Measurements from ENCODE around the gene SS18. TPM values are rescaled to one million over a fixed set of nuclear protein-coding genes. Genes with fewer than 3 reads are reported as not detected.

Gene SS18
- total and polyA plus RNA-seq, 2 of the 13 experiments (the other 11 are each of a cell fraction or from before 2014, with no cell fraction given) = 49.2 to 82.7 TPM

DNA sequence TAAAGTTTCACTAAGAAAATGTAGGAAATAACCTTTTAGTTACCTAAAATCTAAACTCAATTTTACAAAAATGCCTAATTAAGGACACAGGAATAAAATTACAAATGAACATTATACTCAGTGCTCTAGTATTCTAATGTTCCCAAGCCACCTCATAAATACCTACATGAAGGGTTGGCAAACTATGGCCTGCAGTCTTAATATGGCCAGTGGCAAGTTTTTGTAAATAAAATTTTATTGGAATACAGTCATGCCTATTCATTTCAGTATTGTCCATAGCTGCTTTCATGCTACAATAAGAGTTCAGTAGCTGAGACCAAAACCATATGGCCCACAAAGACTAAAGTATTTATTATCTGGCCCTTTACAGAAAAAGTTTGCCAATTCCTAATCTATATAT lies 53.8 kb downstream of the SS18 start (continued):
- TF ChIP-seq, protein P1, sequence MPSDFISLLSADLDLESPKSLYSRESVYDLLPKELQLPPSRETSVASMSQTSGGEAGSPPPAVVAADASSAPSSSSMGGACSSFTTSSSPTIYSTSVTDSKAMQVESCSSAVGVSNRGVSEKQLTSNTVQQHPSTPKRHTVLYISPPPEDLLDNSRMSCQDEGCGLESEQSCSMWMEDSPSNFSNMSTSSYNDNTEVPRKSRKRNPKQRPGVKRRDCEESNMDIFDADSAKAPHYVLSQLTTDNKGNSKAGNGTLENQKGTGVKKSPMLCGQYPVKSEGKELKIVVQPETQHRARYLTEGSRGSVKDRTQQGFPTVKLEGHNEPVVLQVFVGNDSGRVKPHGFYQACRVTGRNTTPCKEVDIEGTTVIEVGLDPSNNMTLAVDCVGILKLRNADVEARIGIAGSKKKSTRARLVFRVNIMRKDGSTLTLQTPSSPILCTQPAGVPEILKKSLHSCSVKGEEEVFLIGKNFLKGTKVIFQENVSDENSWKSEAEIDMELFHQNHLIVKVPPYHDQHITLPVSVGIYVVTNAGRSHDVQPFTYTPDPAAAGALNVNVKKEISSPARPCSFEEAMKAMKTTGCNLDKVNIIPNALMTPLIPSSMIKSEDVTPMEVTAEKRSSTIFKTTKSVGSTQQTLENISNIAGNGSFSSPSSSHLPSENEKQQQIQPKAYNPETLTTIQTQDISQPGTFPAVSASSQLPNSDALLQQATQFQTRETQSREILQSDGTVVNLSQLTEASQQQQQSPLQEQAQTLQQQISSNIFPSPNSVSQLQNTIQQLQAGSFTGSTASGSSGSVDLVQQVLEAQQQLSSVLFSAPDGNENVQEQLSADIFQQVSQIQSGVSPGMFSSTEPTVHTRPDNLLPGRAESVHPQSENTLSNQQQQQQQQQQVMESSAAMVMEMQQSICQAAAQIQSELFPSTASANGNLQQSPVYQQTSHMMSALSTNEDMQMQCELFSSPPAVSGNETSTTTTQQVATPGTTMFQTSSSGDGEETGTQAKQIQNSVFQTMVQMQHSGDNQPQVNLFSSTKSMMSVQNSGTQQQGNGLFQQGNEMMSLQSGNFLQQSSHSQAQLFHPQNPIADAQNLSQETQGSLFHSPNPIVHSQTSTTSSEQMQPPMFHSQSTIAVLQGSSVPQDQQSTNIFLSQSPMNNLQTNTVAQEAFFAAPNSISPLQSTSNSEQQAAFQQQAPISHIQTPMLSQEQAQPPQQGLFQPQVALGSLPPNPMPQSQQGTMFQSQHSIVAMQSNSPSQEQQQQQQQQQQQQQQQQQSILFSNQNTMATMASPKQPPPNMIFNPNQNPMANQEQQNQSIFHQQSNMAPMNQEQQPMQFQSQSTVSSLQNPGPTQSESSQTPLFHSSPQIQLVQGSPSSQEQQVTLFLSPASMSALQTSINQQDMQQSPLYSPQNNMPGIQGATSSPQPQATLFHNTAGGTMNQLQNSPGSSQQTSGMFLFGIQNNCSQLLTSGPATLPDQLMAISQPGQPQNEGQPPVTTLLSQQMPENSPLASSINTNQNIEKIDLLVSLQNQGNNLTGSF (CRISPR knock-in tag; IDR thresholded peaks at IDR 0.05) = no peak
- TF ChIP-seq ZNF333 (CRISPR knock-in tag; IDR thresholded peaks at IDR 0.05; ENCODE audit: borderline replicate concordance) = no peak
- TF ChIP-seq, protein P2, sequence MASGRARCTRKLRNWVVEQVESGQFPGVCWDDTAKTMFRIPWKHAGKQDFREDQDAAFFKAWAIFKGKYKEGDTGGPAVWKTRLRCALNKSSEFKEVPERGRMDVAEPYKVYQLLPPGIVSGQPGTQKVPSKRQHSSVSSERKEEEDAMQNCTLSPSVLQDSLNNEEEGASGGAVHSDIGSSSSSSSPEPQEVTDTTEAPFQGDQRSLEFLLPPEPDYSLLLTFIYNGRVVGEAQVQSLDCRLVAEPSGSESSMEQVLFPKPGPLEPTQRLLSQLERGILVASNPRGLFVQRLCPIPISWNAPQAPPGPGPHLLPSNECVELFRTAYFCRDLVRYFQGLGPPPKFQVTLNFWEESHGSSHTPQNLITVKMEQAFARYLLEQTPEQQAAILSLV (CRISPR knock-in tag; IDR thresholded peaks at IDR 0.05; ENCODE audit: borderline replicate concordance) = no peak
- TF ChIP-seq SMAD1 (CRISPR knock-in tag; IDR thresholded peaks at IDR 0.05; ENCODE audit: borderline replicate concordance, low read depth) = no peak
- TF ChIP-seq U2AF1 (optimal IDR thresholded peaks at IDR 0.05; ENCODE audit: low read depth, low read length) = no peak
- no peak for TF ChIP-seq PRPF4 (IDR thresholded peaks at IDR 0.05; ENCODE audit: low read depth, low read length, poor library complexity, severe bottlenecking)
- TF ChIP-seq LCORL (IDR thresholded peaks at IDR 0.05) = no peak
- TF ChIP-seq LCORL (CRISPR knock-in tag; IDR thresholded peaks at IDR 0.05) = no peak
- no peak for TF ChIP-seq KLF13 (CRISPR knock-in tag; IDR thresholded peaks at IDR 0.05)

Data from HepG2 (cell line).